GM12873 (cell line): Measurements from ENCODE around the gene UGT1A8.

Experiments
- TF ChIP-seq, protein P1 (sequence below): IDR thresholded peaks from 2 replicates; pipeline ENCODE4 v1.5.1; 2012; ENCODE audit warnings: low read depth, mild to moderate bottlenecking, moderate library complexity, low read length, control low read depth; ENCODE audit not compliant: insufficient read depth; ENCODE audit errors: missing control alignments

Gene UGT1A8

GRCh38 chr2:233690444-233690843, 73.0 kb downstream of the UGT1A8 start:
- TF ChIP-seq, protein P1, sequence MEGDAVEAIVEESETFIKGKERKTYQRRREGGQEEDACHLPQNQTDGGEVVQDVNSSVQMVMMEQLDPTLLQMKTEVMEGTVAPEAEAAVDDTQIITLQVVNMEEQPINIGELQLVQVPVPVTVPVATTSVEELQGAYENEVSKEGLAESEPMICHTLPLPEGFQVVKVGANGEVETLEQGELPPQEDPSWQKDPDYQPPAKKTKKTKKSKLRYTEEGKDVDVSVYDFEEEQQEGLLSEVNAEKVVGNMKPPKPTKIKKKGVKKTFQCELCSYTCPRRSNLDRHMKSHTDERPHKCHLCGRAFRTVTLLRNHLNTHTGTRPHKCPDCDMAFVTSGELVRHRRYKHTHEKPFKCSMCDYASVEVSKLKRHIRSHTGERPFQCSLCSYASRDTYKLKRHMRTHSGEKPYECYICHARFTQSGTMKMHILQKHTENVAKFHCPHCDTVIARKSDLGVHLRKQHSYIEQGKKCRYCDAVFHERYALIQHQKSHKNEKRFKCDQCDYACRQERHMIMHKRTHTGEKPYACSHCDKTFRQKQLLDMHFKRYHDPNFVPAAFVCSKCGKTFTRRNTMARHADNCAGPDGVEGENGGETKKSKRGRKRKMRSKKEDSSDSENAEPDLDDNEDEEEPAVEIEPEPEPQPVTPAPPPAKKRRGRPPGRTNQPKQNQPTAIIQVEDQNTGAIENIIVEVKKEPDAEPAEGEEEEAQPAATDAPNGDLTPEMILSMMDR, result no peak

- TF ChIP-seq, protein P1, result no peak
Observed at GRCh38 chr2:233691443-233692433, 74.3 kb downstream of the UGT1A8 start.

DNA sequence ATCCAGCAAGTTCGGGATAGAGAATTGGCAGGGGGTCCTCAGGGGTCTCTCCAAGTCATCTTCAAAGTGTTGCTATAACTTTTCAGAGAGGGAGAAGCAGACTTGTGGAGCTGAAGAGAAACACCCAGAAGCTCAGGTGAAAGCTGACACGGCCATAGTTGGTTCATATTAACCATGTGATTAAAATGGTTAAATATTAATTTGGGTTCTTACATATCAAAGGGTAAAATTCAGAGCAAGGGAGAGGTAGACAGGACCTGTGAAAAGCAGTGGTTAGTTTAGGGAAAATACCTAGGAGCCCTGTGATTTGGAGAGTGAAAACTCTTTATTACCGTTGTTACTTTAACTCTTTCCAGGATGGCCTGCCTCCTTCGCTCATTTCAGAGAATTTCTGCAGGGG, 75.2 kb downstream of the UGT1A8 start, which contains the start of gene UGT1A6:
Gene UGT1A6, plus strand, starts transcription at position 243 of the 400 bp plus-strand sequence. Its CDS starts 115 bp downstream, at position 358.
- TF ChIP-seq, protein P1, result no peak

GRCh38 chr2:233693963-233694362, 76.5 kb downstream of the UGT1A8 start:
- TF ChIP-seq, protein P1, result no peak

DNA sequence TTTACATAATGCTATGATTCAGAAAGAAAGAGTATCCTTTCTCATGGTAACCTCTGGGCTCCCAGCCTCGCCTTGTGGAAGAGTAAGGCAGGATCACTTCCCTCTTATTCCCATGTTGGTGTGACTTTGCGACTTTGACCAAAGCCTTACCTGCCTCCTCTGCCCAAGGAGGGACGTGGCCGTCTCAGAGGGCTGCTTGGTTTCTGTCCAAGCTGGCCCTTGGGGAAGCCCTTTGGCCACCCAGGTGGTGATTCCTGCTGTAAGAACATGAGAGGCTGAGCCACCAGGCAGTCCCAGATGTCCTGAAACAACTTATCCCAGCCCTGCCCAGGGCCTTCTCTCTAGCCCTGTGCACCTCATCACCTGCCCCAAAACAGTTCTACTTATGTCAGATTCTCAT, 81.3 kb downstream of the UGT1A8 start:
- TF ChIP-seq, protein P1, result no peak

DNA sequence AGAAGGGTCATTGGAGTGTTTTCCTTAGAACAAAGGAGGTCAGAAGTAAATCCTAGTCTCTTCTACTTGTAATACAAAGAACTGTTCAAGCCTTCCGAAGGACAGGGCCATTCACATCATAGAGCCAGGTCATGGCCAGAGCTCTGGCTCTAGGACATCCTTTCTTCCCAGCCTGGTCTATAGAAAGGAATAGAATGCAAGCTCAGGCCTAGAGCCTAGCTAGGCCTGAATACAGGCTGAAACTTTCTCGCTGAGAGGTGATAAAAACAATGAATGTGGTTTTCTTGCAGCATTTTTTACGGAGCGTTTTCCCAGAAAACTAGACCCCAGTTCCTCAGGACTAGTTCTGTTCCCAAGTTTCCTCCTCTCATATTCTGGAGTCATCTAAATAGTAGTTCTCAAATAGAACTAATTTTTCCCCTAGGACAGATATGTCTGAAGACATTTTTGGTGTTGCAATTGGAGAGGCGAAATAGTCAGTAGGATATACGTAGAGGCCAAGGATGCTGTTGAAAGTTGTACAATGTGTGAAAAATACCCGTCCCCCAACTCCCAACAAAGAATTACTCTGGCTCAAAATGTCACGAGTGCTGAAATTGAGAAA, 82.1 kb downstream of the UGT1A8 start:
- TF ChIP-seq, protein P1, result no peak

DNA sequence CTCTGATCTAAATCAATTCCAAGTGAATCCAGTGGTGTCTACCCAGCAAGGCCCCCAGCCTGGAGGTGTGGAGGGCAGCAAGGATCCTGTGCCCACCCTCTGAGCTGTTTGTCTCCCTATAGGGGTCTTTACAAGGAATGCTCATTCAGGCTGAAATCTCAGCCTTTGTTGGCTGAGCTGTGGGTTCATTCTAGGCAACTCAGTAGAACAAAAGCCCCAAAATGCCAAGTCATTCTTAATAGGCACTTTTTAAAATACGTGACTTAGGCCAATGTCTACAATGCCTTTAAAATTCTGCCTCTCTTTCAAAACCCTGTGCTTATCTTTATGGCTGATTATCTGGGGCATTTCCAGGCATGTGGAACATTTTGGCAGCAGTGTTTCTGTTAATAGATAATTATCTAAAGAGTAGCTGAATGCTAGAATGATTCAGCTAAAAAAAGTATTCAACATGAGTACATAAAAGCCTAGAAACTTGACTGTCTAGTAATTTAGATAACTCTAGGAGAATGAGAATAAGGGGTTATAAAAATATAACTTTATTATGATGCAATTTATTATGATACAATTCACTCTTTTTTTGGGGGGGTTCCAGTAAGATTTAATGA, 82.7 kb downstream of the UGT1A8 start:
- TF ChIP-seq, protein P1, result no peak
